Measurements from ENCODE around the gene FCHSD1.
A peak's percentile ranks its signal among the peaks of the same experiment; 100 is the strongest.

The FCHSD1 gene

DNA sequence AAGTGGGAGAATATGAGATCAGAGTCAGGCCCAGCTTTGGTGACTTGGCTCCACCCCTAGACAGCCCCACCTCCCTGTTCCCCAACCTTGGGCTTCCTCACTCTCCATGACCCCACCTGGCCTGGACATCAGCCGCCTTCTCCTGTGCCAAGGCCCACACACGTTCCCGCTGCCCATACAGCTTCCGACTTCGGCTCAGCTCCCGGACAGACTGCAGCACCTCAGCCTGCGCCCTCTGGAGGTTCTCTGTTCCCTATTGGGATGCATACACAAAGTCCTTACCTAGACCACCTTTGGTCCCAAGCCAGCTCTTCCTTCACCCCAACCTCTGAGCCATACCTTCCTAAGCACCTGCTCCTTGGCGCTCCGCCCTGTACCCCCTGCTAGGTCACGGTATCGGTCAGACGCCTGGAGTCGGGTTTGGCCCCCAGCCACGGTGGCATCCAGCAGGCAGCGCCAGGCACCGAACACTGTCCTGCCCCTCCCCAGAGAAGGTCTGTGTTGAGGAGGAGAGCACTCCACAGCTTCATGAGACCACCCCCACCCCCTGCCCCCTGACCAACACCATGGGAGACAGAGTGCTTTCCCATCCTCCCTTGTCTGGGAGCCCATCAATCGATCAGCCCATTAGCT lies 2.0 kb downstream of the FCHSD1 start:
- no peak overlapping the region for H3K4me3 ChIP-seq (ENCODE audit: low read length)
- no peak for DNase-seq (ENCODE audit: low read depth, low spot score)

DNA sequence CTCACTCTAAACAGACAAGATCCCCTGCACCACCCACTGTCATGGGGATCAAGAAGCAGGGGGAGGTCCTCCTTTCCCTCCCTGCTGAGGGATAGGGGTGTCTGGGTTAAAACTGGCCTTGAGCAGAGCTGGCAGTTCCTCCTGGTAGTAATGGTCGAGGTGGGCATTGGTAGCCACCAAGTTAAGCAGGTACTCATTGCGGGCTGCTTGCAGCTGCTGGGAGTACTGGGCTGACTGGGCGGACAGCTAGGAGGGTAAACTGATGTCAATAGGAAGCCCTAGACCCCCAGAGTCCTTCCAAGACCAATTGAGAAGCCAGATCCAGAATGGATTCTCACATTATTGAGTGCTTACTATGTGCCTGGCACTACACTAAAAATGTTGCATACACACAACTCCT lies 3.4 kb downstream of the FCHSD1 start:
- DNase-seq (ENCODE audit: low read depth, low spot score), result no peak
- no peak overlapping the region for H3K4me3 ChIP-seq (ENCODE audit: low read length)

DNA sequence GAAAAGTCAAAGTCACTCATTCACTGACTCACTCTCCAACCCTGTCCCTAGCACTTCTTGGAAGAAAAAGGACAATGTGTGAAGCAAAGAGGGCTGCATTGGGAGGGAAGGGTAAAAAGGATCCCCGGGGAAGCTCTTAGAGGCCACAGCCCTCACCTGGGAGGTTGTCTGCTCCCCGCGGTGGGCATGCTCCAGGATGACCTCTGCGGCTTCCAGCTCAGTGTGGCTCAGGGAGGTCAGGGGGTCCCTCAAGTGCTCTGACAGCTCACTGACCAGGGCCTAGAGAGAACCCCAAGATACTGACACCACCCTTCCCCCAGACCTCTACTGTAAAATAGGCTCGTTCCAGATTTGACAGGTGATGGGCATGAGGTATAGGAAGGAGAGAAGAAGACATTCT lies 4.0 kb downstream of the FCHSD1 start:
- H3K4me3 ChIP-seq (ENCODE audit: low read length), result no peak overlapping the region
- no peak for DNase-seq (ENCODE audit: low read depth, low spot score)

DNA sequence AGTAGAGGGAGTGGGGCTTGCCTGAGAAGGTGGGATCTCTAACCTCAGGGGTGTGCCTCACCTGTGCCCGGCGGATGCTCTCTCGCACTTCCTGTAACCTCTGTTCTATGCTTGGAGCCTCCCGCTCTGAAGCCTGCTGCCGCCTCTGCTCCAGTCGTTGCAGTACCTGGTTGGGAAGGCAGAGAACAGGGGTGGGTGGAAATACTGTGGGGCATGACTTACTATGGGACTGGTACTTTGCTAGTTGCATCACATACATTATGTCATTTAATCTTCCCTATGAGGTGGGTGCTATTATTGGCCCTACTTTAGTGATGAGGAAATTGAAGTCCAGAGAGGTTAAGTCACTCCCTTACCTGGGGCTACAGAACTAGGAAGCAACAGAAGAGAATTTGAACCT lies 5.2 kb downstream of the FCHSD1 start:
- no peak for DNase-seq (ENCODE audit: low read depth, low spot score)
- no peak overlapping the region for H3K4me3 ChIP-seq (ENCODE audit: low read length)

DNA sequence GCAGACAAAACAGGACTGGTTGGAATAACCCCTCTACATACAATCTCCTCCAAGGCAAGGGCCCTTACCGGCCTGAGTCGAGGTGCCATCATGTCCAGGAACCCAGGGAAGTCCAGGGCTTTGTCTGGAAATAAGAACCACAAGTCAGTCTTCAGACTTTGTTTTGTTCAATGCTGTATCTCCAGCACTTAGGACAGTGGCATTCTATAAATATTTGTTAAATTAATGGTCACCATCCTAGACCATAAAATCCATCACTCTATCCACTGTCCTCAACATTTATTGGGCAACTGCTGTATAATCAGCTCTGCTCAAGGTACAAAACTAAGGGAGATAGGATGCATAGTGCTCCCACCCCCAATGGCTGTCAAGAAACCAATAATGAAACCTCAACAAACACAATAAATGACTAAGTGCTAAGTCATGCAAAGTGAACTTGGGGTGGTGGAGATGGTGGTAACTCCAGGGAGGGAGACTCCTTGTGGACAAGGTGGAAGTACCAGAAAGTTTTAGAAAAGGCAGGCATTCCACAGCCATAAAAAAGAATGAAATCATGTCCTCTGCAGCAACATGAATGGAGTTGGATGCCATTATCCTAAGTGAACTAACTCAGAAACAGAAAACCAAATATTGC lies 9.5 kb downstream of the FCHSD1 start:
- DNase-seq (ENCODE audit: low read depth, low spot score), result no peak
- no peak overlapping the region for H3K4me3 ChIP-seq (ENCODE audit: low read length)

DNA sequence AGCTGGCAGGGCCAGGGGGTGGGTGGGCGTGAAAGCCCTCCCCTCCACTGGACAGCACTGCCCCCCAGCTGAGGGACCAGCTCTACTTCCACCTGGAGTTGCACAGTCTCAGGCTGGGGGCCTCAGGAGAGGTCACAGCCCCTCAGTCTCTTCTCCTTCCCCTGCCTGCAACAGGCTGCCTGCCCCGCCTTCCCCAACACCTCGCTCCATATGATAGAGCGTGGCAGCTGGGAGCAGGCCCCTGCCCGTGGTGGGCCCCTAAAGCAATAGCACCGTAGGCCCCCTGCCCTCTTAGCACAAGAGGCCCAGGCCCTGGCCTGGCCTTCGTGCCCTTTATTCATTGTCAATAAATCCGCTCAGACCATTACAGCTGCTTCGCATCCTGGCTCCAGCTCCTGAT lies 10.5 kb downstream of the FCHSD1 start:
- H3K4me3 ChIP-seq (ENCODE audit: low read length), result no peak overlapping the region
- no peak for DNase-seq (ENCODE audit: low read depth, low spot score)

DNA sequence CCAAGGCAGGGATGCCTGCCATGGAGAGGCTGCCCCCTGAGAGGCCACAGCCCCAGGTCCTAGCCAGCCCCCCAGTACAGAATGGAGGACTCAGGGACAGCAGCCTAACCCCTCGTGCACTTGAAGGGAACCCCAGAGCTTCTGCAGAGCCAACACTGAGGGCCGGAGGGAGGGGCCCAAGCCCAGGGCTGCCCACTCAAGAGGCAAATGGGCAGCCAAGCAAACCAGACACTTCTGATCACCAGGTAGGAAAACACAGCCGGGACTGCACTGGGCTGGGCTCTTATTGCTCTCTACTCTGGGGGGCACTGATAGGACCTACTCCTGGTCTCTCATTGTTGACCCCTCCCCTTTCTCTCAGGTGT lies 11.2 kb downstream of the FCHSD1 start:
- DNase-seq (ENCODE audit: low read depth, low spot score), result no peak
- no peak overlapping the region for H3K4me3 ChIP-seq (ENCODE audit: low read length)

DNA sequence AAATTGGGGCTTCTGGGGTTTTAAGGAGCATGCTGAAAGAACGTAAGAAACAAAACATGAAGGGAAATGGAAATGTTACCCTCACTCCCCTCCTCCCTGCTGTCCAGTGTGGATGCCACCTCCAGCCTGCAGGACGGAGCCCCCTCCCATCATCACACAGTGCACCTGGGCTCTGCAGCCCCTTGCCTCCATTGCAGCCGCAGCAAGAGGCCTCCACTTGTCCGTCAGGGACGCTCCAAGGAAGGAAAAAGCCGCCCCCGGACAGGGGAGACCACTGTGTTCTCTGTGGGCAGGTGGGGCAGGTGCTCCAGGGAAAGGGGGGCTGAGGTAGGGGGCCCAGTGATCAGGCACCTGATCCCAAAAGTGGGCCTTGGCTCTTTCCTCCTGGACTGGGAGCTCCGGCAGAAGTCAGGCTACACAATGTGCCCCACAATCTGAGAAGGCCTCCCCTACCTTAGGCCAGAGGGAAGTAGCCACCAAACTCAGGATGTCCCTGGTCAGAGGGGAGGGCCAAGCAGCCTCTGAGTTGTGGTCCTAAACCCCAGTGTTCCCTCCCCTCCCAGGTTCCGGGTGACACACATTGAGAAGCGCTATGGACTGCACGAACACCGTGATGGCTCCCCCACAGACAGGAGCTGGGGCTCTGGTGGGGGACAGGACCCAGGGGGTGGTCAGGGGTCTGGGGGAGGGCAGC lies 11.7 kb downstream of the FCHSD1 start:
- H3K4me3 ChIP-seq (ENCODE audit: low read length), result no peak overlapping the region
- DNase-seq (ENCODE audit: low read depth, low spot score), result no peak

DNA sequence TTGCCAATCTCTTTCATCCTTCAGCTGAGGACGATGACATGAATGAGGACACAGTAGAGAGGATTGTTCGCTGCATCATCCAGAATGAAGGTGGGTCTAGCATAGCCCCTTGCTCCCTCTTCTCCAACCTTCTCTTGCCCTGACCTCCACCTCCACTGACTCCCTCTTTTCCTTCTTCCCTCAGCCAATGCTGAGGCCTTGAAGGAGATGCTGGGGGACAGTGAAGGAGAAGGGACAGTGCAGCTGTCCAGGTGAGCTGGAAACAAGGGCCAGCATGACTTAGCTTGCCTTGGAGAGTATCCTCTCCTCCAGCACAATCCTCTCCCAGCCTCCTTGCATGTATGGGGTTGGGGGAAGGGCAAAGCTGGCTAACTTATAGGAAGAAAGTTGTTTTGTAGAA lies 12.4 kb downstream of the FCHSD1 start:
- no peak overlapping the region for H3K4me3 ChIP-seq (ENCODE audit: low read length)
- DNase-seq (ENCODE audit: low read depth, low spot score), result no peak

DNA sequence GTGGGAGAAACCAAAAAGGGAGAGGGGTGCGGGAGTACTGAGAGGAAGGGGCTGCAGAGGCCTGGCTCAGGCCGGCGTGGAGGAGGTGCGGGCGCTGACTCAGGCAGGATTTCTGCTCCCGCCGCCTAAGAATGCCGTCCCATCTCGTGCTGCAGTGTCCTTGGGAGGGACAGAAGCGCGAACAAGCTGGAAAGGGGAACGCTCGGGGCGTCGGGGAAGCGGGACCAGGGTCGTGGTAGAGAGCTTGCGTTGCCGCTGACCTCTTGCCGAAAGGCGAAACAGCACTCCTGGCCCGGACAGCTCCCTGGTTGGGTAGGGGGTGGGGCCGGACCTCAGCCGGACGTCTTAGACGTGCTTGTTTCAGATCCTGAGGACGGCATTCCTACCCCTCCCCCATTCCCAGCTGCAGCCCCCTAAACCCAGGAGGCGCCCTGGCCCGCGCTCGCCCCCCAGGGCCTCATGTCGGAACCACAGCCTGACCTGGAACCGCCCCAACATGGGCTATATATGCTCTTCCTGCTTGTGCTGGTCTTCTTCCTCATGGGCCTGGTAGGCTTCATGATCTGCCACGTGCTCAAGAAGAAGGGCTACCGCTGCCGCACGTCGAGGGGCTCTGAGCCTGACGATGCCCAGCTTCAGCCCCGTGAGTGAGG lies 13.3 kb downstream of the FCHSD1 start:
- peak overlapping the region; percentile 96 for H3K4me3 ChIP-seq (ENCODE audit: low read length)
- peak; percentile 58 for DNase-seq (ENCODE audit: low read depth, low spot score)

DNA sequence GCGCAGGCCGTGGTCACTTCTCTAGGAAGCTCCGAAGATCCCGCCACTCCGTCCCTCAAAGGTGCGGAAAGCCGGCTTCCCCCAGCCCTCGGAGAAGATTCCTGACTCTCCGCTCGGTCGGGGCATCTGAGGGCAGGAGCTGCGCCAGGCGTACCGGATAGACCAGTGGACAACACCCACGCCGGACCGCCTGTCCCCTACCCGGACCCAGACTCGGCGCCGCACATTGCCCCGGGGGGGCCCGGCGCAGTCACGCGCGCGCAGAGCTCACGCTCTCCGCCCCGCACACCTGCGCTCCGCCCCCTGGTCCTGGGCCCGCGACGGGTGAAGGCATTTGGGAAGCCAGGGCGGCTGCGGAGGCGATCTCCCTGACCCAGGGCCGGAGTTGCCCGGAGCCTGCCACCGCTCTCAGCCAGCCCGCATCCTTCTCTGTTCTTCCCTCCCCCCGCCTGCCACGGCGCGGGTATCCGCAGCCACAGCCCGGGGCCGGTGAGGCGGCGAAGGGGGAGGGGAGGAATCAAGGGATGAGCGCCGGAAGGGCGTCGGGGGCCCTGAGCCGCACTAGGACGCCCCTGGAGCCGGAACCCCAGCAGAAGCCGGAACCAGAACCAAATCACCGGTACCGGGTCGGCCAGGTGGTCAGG lies 14.0 kb downstream of the FCHSD1 start:
- peak overlapping the region; percentile 96 for H3K4me3 ChIP-seq (ENCODE audit: low read length)
- no peak for DNase-seq (ENCODE audit: low read depth, low spot score)

DNA sequence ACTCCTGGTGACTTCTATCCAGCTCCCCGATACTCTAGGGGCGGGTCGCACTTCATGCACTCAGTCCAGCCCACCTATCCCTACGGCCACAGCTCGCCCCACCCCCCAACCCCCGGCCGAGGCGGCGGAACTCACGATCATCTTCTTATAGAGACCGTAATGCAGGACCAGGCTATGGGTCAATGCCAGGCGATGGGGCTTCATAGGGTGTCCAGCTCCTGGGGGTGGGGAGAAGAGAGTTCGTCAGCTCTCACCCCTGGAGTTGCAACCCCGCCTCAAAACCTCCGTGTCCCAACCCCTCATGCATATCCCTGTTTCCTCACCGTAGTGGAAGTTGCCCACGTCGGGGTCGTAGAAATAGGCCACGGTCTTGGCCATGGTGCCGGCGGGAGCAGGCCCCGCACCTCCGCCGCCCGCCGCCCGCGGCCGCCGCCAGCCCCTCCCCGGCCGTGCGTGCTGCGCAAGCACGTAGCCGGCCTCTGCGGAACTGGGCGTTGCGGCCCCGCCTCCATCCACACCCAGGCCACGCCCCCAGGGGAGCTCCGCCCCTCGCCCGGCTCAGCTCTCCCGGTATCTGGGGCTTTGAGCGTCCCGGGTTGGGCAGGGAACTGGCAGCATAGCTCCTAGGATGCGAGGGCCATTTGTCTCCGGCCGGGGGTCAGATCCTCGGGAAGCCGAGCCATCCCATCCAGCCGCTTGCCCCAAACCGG lies 14.7 kb downstream of the FCHSD1 start, which contains the start of the genes HDAC3 and RELL2:
TSS of gene HDAC3 (minus strand) at position 437 of the 710 bp plus-strand sequence. CDS start at position 378, 59 bp downstream.
TSS of gene RELL2 (plus strand) at position 585 of the 710 bp plus-strand sequence. CDS start 1,229 bp downstream, outside the sequence.
- H3K4me3 ChIP-seq (ENCODE audit: low read length), result peak within 1 kb of the TSS; percentile 96
- DNase-seq (ENCODE audit: low read depth, low spot score), result peak; percentile 78

DNA sequence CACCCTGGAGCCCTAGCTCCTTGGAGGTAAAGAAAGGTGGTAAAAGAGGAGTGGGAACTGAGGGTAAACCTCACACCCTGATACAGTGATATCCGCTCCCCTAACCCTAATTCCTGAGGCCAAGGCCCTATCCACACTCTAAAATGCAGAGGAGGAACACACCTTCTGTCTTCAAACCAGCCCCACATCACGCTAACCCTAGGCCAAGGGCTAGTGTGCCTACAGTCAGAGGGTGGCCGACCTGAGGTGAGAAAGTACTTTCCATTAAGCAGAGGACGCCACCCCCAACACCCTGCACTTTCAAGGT lies 15.2 kb downstream of the FCHSD1 start:
- peak overlapping the region; percentile 96 for H3K4me3 ChIP-seq (ENCODE audit: low read length)
- no peak for DNase-seq (ENCODE audit: low read depth, low spot score)

DNA sequence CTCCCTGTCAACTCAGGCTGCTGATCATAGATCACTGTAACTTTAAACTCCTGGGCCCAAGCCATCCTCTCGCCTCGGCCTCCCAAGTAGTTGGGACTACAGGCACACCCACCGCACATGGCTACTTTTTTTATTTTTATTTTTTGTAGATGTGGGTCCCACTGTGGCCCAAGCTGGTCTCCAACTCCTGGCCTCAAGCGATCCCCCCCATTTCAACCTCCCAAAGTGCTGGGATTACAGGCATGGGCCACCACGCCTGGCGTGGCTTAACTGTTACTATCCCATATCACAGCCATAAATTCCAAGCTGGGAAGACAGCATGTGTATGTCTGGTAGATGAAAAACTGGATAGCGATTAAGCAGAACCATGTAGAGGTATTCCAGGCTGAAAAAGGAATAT lies 15.6 kb downstream of the FCHSD1 start:
- peak overlapping the region; percentile 96 for H3K4me3 ChIP-seq (ENCODE audit: low read length)
- DNase-seq (ENCODE audit: low read depth, low spot score), result no peak

DNA sequence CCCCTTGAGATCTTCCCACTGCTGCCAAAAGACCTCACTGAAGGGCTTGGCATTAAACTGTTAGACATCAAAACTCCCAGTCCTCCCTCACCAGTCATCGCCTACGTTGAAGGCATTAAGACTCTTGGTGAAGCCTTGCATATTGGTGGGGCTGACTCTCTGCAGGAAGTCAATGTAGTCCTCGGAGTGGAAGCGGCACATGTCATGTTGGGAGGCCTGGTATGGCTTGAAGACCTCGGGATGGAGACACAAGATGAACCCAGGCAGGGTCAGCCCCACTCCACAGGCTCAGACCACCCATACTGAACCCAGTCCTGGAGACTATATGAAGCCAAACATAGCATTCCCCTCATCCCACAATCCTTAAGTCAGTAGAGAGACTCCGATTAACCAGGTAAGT lies 16.5 kb downstream of the FCHSD1 start:
- DNase-seq (ENCODE audit: low read depth, low spot score), result no peak
- H3K4me3 ChIP-seq (ENCODE audit: low read length), result no peak overlapping the region

DNA sequence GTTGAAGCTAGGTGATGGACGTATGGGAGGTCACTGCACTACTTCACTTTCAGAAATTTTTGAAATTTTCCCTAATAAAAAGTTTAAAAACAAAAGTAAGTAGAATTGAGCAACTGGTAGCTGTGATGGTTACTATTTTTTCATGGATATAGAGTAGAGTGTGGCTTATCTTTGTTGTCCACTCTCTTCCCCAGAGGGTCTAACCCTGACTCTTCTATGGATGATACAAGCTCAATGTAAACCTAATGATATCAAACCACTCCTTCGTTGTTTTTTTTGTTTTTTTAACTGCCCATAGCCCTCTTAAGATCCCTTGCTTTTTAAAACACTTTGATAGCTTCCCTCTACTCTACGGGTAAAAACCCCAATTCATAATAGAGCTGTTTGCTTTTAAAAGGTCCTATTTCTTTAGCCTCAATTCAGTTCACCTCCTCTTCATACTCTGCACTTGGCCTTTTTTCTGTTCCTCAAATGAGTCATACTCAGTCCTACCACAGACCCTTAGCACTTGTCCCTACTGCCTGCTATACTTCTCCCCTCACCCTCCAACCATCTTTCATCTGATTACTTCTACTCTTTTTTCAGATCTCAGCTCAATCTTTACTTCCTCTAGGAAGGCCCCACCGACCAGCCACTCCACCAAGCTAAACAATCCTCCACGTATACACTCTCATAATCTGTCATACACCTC lies 17.2 kb downstream of the FCHSD1 start:
- H3K4me3 ChIP-seq (ENCODE audit: low read length), result no peak overlapping the region
- no peak for DNase-seq (ENCODE audit: low read depth, low spot score)

DNA sequence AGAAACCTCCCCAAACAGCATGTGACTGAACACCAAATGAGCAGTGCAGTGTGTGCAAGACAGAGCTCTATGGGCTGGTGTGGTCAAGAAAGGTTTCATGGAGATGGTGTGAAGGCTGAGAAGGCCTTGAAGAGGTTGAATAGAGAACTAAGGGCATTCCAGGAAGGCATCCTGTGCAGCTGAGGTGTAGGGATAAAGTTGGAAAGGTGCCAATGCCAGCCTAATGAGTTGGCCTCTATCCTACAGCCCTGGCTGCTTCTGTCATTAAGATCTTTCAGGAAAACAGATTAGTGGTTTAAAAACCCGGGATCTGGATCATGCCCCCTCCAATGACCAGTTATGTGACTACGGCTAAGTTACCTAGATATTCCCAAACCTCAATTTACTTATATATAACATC lies 18.6 kb downstream of the FCHSD1 start:
- DNase-seq (ENCODE audit: low read depth, low spot score), result no peak
- H3K4me3 ChIP-seq (ENCODE audit: low read length), result no peak overlapping the region

DNA sequence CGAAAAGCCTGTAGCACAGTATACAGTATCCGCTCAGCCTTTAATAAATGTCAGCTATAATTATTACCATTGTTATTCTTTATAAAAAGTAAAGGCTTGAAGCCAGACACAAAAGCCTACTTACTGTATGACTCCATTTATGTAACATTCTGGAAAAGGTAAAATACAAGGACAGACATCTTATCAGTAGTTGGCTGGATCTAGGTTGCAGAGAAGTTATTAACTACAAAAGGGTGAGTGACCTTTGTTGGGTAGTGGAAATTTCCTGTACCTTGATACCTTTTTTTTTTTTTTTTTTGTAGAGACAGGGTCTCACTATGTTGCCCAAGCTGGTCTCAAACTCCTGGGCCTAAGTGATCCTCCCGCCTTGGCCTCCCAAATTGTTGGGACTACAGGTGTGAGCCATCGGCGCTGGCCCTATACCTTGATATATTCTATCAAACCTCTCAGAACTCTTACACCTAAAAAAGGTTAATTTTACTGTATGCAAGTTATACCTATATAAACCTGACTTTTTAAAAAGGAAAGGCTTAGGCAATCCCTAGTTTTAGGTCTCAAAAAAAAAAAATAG lies 20.6 kb downstream of the FCHSD1 start:
- no peak for DNase-seq (ENCODE audit: low read depth, low spot score)
- no peak overlapping the region for H3K4me3 ChIP-seq (ENCODE audit: low read length)

Measured in Jurkat, Clone E6-1 (cell line).